Measurements from ENCODE around the gene ANKEF1. TPM values are rescaled to one million over a fixed set of nuclear protein-coding genes. Genes with fewer than 3 reads are reported as not detected.

Gene ANKEF1
- total and polyA plus RNA-seq, 10 of the 15 experiments (the other 5 are each of a cell fraction or from before 2014, with no cell fraction given), result 0.04 to 3.0 (median 0.89) TPM

GRCh38 chr20:10006447-10007090 lies 28.2 kb upstream of the ANKEF1 start:
- CTCF ChIA-PET, result no interaction called here
- WGBS (ENCODE audit: insufficient coverage, insufficient replicate concordance, low lambda C conversion rate, missing lambda C conversion rate), result 47% methylated on average over 4 of the region's 4 CpGs

More at GRCh38 chr20:10006447-10007090, 28.2 kb upstream of the ANKEF1 start:
- H3K4me1 ChIP-seq (ENCODE audit: control insufficient read depth, insufficient read depth, low read length), result no peaks in the 10 kb centered on the region
- RAD21 ChIA-PET (ENCODE audit: unreplicated experiment), result no interaction called here
- H3K4me2 ChIP-seq (ENCODE audit: control insufficient read depth, insufficient read depth), result no peak overlapping the region
- DNase-seq (ENCODE audit: low read depth, low spot score), result no peak
- no peaks in the 10 kb centered on the region for H4K20me1 ChIP-seq (ENCODE audit: control insufficient read depth, insufficient read depth)
- no peak overlapping the region for H2AFZ ChIP-seq (ENCODE audit: control insufficient read depth, low read depth, low read length)
- no peak for ATAC-seq
- no peak for FAIRE-seq
- H3K27ac ChIP-seq (ENCODE audit: control insufficient read depth, insufficient read depth), result no peak overlapping the region
- no peaks in the 10 kb centered on the region for H3K27me3 ChIP-seq (replicated peaks in 1 of 2; ENCODE audit: control insufficient read depth in 2 of 2, insufficient read depth in 2 of 2, low read length in 1 of 2)
- no peaks in the 10 kb centered on the region for H3K36me3 ChIP-seq (ENCODE audit: control insufficient read depth in 2 of 2, insufficient read depth in 2 of 2, low read length in 1 of 2)
- no TSS peak for BruUV-seq (replicated peaks)
- H3K9me3 ChIP-seq (replicated peaks; ENCODE audit: control insufficient read depth, insufficient read depth, low read length), result no peaks in the 10 kb centered on the region
- no peak overlapping the region for H3K9ac ChIP-seq (ENCODE audit: control insufficient read depth, insufficient read depth, low read length)
- SMC1A ChIA-PET (ENCODE audit: uncharacterized antibody, unreplicated experiment), result interaction anchor here (1.5 kb wide), 1 partner anchor 24 kb away, joined by 3 read pairs; no protein-coding TSS in a partner anchor
- H3K79me2 ChIP-seq (ENCODE audit: control insufficient read depth, insufficient read depth, low read length), result no peaks in the 10 kb centered on the region
- intact Hi-C loops (cut with micrococcal nuclease; ENCODE audit: unreplicated experiment) (no loop called here), in situ Hi-C loops (cut with MboI) (no loop called here)
- POLR2A ChIA-PET, result no interaction called here
- no peak overlapping the region for H3K4me3 ChIP-seq
- TF ChIP-seq MLLT1 (IDR thresholded peaks at IDR 0.05), result no peak
- no peak for TF ChIP-seq CUX1 (IDR thresholded peaks at IDR 0.05; ENCODE audit: insufficient replicate concordance, low read depth, low read length)
- TF ChIP-seq FOS (IDR thresholded peaks at IDR 0.05; ENCODE audit: borderline replicate concordance, extremely low read depth, insufficient read length), result no peak
- TF ChIP-seq ZZZ3 (IDR thresholded peaks at IDR 0.05; ENCODE audit: control insufficient read depth, insufficient read length, low read depth), result no peak
- no peak for TF ChIP-seq YY1 (IDR thresholded peaks at IDR 0.05; ENCODE audit: low read depth, low read length)
- TF ChIP-seq EED (IDR thresholded peaks at IDR 0.05; ENCODE audit: low read depth), result no peak
- no peak for TF ChIP-seq FOXK2 (IDR thresholded peaks at IDR 0.05)

Measured in GM12878 (cell line).